ENCODE data around the gene KIRREL1. TPM values are rescaled to one million over a fixed set of nuclear protein-coding genes. Genes with fewer than 3 reads are reported as not detected.
A peak's percentile ranks its signal among the peaks of the same experiment; 100 is the strongest.

Gene KIRREL1
- total and polyA plus RNA-seq, 2 donors (not counting 1 experiment from before 2014, with no cell fraction given), result 55.5 to 123 TPM

DNA sequence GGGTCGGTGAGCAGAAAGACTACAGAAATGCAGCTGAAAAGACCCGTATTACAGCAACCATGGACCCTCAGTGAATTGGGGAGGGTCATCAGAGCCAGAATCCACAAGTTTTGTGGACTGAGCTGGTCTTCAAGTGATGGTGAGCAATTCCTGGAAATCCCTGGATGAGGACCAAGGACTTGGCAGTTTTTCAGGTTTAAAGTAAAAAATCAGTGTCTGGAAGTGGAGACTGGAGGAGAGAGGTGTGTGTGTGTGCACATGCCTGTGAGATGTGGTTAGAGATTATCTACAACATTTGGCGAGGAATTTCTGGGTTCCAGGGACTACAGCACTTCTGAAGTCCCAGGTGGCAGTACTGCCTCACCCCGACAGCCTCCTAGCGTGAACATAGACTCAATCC, 56.4 kb downstream of the KIRREL1 start:
- no peaks in the 10 kb centered on the region for H3K9me3 ChIP-seq (ENCODE audit: control insufficient read depth, insufficient read depth, low read depth, low read length)
- H3K4me2 ChIP-seq (ENCODE audit: extremely low read depth, insufficient read depth, low read length), result no peak overlapping the region

DNA sequence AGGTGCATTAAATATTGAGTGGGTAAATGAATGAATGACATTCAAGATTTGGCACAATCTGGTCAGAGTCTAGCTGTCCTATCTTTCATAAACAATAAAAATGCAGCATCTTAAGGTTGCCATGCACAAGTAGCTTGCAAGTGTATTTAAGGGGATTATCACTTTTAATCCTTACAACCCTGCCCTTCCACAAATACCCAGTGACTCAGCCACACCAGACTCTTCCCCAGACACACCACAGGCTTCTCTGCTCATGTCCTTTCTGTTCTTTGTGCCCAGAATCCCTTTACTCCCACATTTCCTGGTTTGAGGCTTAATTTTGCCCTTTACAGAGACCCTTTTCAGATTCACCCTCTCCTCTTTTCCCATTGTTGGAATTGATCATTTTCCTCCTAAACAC, 59.8 kb downstream of the KIRREL1 start:
- H3K27ac ChIP-seq (ENCODE audit: insufficient read depth, low read length), result no peak overlapping the region
- H3K9me3 ChIP-seq (ENCODE audit: control insufficient read depth, insufficient read depth, low read depth, low read length), result no peaks in the 10 kb centered on the region
- H3K36me3 ChIP-seq (ENCODE audit: control insufficient read depth, insufficient read depth, low read length), result peaks cover 8% of the 10 kb centered on the region
- H3K27me3 ChIP-seq (ENCODE audit: control insufficient read depth, insufficient read depth, low read length), result no peaks in the 10 kb centered on the region
- H4K20me1 ChIP-seq (ENCODE audit: control insufficient read depth, extremely low read depth, insufficient read depth, low read length), result peaks cover 2% of the 10 kb centered on the region
- TF ChIP-seq, protein P1, sequence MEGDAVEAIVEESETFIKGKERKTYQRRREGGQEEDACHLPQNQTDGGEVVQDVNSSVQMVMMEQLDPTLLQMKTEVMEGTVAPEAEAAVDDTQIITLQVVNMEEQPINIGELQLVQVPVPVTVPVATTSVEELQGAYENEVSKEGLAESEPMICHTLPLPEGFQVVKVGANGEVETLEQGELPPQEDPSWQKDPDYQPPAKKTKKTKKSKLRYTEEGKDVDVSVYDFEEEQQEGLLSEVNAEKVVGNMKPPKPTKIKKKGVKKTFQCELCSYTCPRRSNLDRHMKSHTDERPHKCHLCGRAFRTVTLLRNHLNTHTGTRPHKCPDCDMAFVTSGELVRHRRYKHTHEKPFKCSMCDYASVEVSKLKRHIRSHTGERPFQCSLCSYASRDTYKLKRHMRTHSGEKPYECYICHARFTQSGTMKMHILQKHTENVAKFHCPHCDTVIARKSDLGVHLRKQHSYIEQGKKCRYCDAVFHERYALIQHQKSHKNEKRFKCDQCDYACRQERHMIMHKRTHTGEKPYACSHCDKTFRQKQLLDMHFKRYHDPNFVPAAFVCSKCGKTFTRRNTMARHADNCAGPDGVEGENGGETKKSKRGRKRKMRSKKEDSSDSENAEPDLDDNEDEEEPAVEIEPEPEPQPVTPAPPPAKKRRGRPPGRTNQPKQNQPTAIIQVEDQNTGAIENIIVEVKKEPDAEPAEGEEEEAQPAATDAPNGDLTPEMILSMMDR (conservative IDR thresholded peaks at IDR 0.05 in 1 of 2, IDR thresholded peaks at IDR 0.05 in 1 of 2; ENCODE audit: low read depth in 1 of 2, low read length in 2 of 2), result no peak
- no peak for TF ChIP-seq EZH2 (IDR thresholded peaks at IDR 0.05; ENCODE audit: low read length, missing control alignments)
- H2AFZ ChIP-seq (ENCODE audit: low read length), result no peak overlapping the region
- H3K4me1 ChIP-seq (ENCODE audit: control insufficient read depth, extremely low read depth, insufficient read depth, low read length), result peaks cover 12% of the 10 kb centered on the region
- no peak overlapping the region for H3K4me2 ChIP-seq (ENCODE audit: extremely low read depth, insufficient read depth, low read length)
- peaks cover 65% of the 10 kb centered on the region for H3K79me2 ChIP-seq (ENCODE audit: control insufficient read depth, insufficient read depth, low read length)
- DNase-seq (ENCODE audit: low read depth in 2 of 2), result peak in 1 of 2 donors; percentile 34
- no peak overlapping the region for H3K4me3 ChIP-seq (replicated peaks in 1 of 4; ENCODE audit: control extremely low read depth in 1 of 4, insufficient read depth in 1 of 4, low read depth in 3 of 4, low read length in 4 of 4)
- no peak overlapping the region for H3K9ac ChIP-seq (ENCODE audit: insufficient read depth, low read length)

More for the DNA sequence above, 56.4 kb downstream of the KIRREL1 start:
- Histone ChIP-seq H2AFZ (ENCODE audit: low read length) (no peak overlapping the region), H3K79me2 (ENCODE audit: control insufficient read depth, insufficient read depth, low read length) (peaks cover 58% of the 10 kb centered on the region), H3K27me3 (ENCODE audit: control insufficient read depth, insufficient read depth, low read length) (no peaks in the 10 kb centered on the region), H3K27ac (ENCODE audit: insufficient read depth, low read length) (no peak overlapping the region), H3K36me3 (ENCODE audit: control insufficient read depth, insufficient read depth, low read length) (peaks cover 2% of the 10 kb centered on the region), H3K4me3 (replicated peaks in 1 of 4; ENCODE audit: control extremely low read depth in 1 of 4, insufficient read depth in 1 of 4, low read depth in 3 of 4, low read length in 4 of 4) (no peak overlapping the region), H3K9ac (ENCODE audit: insufficient read depth, low read length) (no peak overlapping the region), H3K4me1 (ENCODE audit: control insufficient read depth, extremely low read depth, insufficient read depth, low read length) (peaks cover 22% of the 10 kb centered on the region), H4K20me1 (ENCODE audit: control insufficient read depth, extremely low read depth, insufficient read depth, low read length) (peaks cover 2% of the 10 kb centered on the region)
- no peak for TF ChIP-seq EZH2 (IDR thresholded peaks at IDR 0.05; ENCODE audit: low read length, missing control alignments)
- TF ChIP-seq, protein P1 (conservative IDR thresholded peaks at IDR 0.05 in 1 of 2, IDR thresholded peaks at IDR 0.05 in 1 of 2; ENCODE audit: low read depth in 1 of 2, low read length in 2 of 2), result no peak
- peak; percentile 48 to 83 for DNase-seq (ENCODE audit: low read depth in 2 of 2)

DNA sequence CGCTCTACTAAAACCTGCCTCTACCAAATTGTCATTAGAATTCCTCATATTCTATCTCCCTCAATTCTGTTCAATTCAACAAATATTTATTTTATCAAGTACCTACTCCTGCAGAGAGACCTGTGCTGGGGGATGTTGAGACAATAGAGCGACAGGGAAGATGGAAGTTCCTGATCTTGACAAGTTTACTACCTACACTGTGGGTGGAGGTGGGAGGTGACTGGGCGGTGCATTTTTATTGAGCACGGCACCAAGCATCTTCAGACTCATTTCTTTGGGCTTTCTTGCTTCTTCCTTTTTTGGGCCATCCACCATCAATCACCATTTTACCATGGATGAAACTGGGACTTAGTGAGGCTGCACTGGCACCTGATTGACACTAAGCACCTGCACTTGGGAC, 61.3 kb downstream of the KIRREL1 start:
- no peak for DNase-seq (ENCODE audit: low read depth in 2 of 2)
- H3K27ac ChIP-seq (ENCODE audit: insufficient read depth, low read length), result no peak overlapping the region
- H3K36me3 ChIP-seq (ENCODE audit: control insufficient read depth, insufficient read depth, low read length), result peaks cover 8% of the 10 kb centered on the region
- no peaks in the 10 kb centered on the region for H3K9me3 ChIP-seq (ENCODE audit: control insufficient read depth, insufficient read depth, low read depth, low read length)
- no peaks in the 10 kb centered on the region for H3K27me3 ChIP-seq (ENCODE audit: control insufficient read depth, insufficient read depth, low read length)
- no peak overlapping the region for H2AFZ ChIP-seq (ENCODE audit: low read length)
- no peak overlapping the region for H3K4me3 ChIP-seq (replicated peaks in 1 of 4; ENCODE audit: control extremely low read depth in 1 of 4, insufficient read depth in 1 of 4, low read depth in 3 of 4, low read length in 4 of 4)
- TF ChIP-seq EZH2 (IDR thresholded peaks at IDR 0.05; ENCODE audit: low read length, missing control alignments), result no peak
- TF ChIP-seq, protein P1 (conservative IDR thresholded peaks at IDR 0.05 in 1 of 2, IDR thresholded peaks at IDR 0.05 in 1 of 2; ENCODE audit: low read depth in 1 of 2, low read length in 2 of 2), result no peak
- peaks cover 2% of the 10 kb centered on the region for H4K20me1 ChIP-seq (ENCODE audit: control insufficient read depth, extremely low read depth, insufficient read depth, low read length)
- no peak overlapping the region for H3K4me2 ChIP-seq (ENCODE audit: extremely low read depth, insufficient read depth, low read length)
- H3K9ac ChIP-seq (ENCODE audit: insufficient read depth, low read length), result no peak overlapping the region
- H3K4me1 ChIP-seq (ENCODE audit: control insufficient read depth, extremely low read depth, insufficient read depth, low read length), result peaks cover 17% of the 10 kb centered on the region
- H3K79me2 ChIP-seq (ENCODE audit: control insufficient read depth, insufficient read depth, low read length), result peaks cover 70% of the 10 kb centered on the region

All from fibroblast of lung (primary cell).